Measurements from ENCODE around the gene AKAP8. TPM values are rescaled to one million over a fixed set of nuclear protein-coding genes. Genes with fewer than 3 reads are reported as not detected.
A peak's percentile ranks its signal among the peaks of the same experiment; 100 is the strongest.
"Not testable (repeated sequence)": the region's sequence is repeated elsewhere in the genome, so short reads cannot be mapped to it uniquely, and the experiment has no call there.

AKAP8 gene
- total RNA-seq, 3 donors from 2014 or later, result 83.0 to 88.8 (median 88.0) TPM

GRCh38 chr19:15373644-15374043 lies 5.9 kb downstream of the AKAP8 start:
- DNase-seq, result no peak
- ATAC-seq, result no peak
- Mint-ChIP-seq H3K9me3 (no peaks in the 10 kb centered on the region), H3K4me1 (ENCODE audit: low read depth) (peaks cover 32% of the 10 kb centered on the region), H3K4me3 (no peak overlapping the region), H3K36me3 (ENCODE audit: insufficient read depth) (peaks cover 19% of the 10 kb centered on the region), H3K27me3 (ENCODE audit: low read depth) (no peaks in the 10 kb centered on the region)

- Mint-ChIP-seq H3K36me3 (ENCODE audit: insufficient read depth) (peaks cover 21% of the 10 kb centered on the region), H3K4me1 (ENCODE audit: low read depth) (peaks cover 26% of the 10 kb centered on the region), H3K4me3 (no peak overlapping the region), H3K27me3 (ENCODE audit: low read depth) (no peaks in the 10 kb centered on the region), H3K9me3 (no peaks in the 10 kb centered on the region)
- DNase-seq, result no peak
- ATAC-seq, result no peak
These were observed 6.7 kb downstream of the AKAP8 start for GRCh38 chr19:15372891-15373301.

DNA sequence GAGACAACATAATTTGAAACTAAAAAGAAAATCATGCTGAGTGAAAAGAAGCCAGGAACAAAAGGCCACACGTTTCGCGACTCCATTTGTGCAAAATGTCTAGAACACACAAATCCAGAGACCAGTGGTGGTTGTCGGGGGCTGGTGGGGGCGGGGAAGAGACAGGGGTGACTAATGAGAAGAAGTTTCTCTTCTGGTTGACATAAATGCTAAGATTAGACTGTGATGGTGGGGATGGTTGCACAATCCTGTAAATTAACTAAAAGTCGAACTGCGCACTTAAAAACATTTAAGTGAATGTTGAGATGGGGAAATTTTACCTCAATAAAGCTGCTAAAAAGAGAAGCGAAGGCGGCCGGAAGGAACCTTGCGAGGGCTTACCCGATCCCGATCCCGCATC lies 7.1 kb downstream of the AKAP8 start:
- DNase-seq (no peak), ATAC-seq (peak in 1 of 2 donors; percentile 22)
- Mint-ChIP-seq H3K9me3 (no peaks in the 10 kb centered on the region), H3K4me1 (ENCODE audit: low read depth) (peaks cover 22% of the 10 kb centered on the region), H3K4me3 (no peak overlapping the region), H3K27me3 (ENCODE audit: low read depth) (no peaks in the 10 kb centered on the region), H3K36me3 (ENCODE audit: insufficient read depth) (peaks cover 23% of the 10 kb centered on the region)

- DNase-seq (no peak), ATAC-seq (no peak)
- H3K9me3 Mint-ChIP-seq, result no peaks in the 10 kb centered on the region
- no peaks in the 10 kb centered on the region for H3K27me3 Mint-ChIP-seq (ENCODE audit: low read depth)
- no peak overlapping the region for H3K4me3 Mint-ChIP-seq
- peaks cover 16% of the 10 kb centered on the region for H3K4me1 Mint-ChIP-seq (ENCODE audit: low read depth)
- H3K36me3 Mint-ChIP-seq (ENCODE audit: insufficient read depth), result peaks cover 23% of the 10 kb centered on the region
These were observed 7.7 kb downstream of the AKAP8 start for GRCh38 chr19:15371786-15372380.

- peaks cover 23% of the 10 kb centered on the region for H3K36me3 Mint-ChIP-seq (ENCODE audit: insufficient read depth)
- H3K4me3 Mint-ChIP-seq, result no peak overlapping the region
- H3K9me3 Mint-ChIP-seq, result no peaks in the 10 kb centered on the region
- H3K27me3 Mint-ChIP-seq (ENCODE audit: low read depth), result no peaks in the 10 kb centered on the region
- no peak for ATAC-seq
- DNase-seq, result no peak
- H3K4me1 Mint-ChIP-seq (ENCODE audit: low read depth), result peaks cover 12% of the 10 kb centered on the region
These were observed 8.5 kb downstream of the AKAP8 start for GRCh38 chr19:15371119-15371518.

DNA sequence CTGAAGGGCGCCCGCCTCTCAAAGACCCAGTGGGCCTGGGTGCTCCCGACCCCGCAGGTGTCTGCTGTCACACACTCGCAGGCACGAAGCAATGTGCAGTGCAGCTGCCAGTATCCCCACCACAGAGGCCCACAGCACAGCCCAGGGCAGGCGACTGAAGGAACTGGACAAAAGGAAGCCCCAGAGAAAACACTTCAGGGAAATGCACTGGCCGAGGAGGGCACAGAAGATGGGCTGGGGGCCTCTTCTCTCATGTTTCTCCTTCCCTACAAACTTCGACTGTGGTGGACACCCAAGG lies 10.0 kb downstream of the AKAP8 start:
- Mint-ChIP-seq H3K36me3 (ENCODE audit: insufficient read depth) (peaks cover 23% of the 10 kb centered on the region), H3K4me1 (ENCODE audit: low read depth) (peaks cover 3% of the 10 kb centered on the region), H3K27me3 (ENCODE audit: low read depth) (no peaks in the 10 kb centered on the region), H3K9me3 (no peaks in the 10 kb centered on the region), H3K4me3 (no peak overlapping the region)
- ATAC-seq (no peak), DNase-seq (no peak)

GRCh38 chr19:15368798-15369593 lies 10.6 kb downstream of the AKAP8 start:
- no peak for ATAC-seq
- H3K36me3 Mint-ChIP-seq (ENCODE audit: insufficient read depth), result peaks cover 23% of the 10 kb centered on the region
- H3K4me1 Mint-ChIP-seq (ENCODE audit: low read depth), result peaks cover 3% of the 10 kb centered on the region
- no peaks in the 10 kb centered on the region for H3K9me3 Mint-ChIP-seq
- no peak for DNase-seq
- no peaks in the 10 kb centered on the region for H3K27me3 Mint-ChIP-seq (ENCODE audit: low read depth)
- no peak overlapping the region for H3K4me3 Mint-ChIP-seq

GRCh38 chr19:15368051-15368632 lies 11.4 kb downstream of the AKAP8 start:
- DNase-seq, result no peak

DNA sequence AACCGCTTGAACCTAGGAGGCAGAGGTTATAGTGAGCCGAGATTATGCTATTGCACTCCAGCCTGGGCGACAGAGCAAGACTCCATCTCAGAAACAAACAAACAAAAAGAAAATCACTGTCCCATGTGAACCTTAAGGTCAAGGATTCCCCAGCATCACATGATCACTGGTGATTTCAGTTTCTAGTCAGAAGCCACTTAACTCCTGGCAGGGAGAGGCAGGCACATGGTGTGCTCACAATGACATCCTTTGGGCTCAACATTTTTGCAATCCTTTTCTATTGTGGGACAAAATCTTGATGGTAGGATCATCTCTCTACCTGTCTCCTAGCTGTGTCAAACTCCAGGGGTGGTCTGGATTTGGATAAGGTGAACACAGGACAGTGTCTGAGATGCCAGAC lies 12.1 kb downstream of the AKAP8 start:
- no peaks in the 10 kb centered on the region for H3K9me3 Mint-ChIP-seq
- ATAC-seq (no peak), DNase-seq (no peak)
- peaks cover 19% of the 10 kb centered on the region for H3K36me3 Mint-ChIP-seq (ENCODE audit: insufficient read depth)
- peaks cover under 1% of the 10 kb centered on the region for H3K4me1 Mint-ChIP-seq (ENCODE audit: low read depth)
- no peak overlapping the region for H3K4me3 Mint-ChIP-seq
- H3K27me3 Mint-ChIP-seq (ENCODE audit: low read depth), result no peaks in the 10 kb centered on the region

More at GRCh38 chr19:15368051-15368632, 11.4 kb downstream of the AKAP8 start:
- no peak overlapping the region for H3K4me3 Mint-ChIP-seq
- H3K36me3 Mint-ChIP-seq (ENCODE audit: insufficient read depth), result peaks cover 23% of the 10 kb centered on the region
- H3K4me1 Mint-ChIP-seq (ENCODE audit: low read depth), result peaks cover 3% of the 10 kb centered on the region
- no peaks in the 10 kb centered on the region for H3K9me3 Mint-ChIP-seq
- no peak for ATAC-seq
- H3K27me3 Mint-ChIP-seq (ENCODE audit: low read depth), result no peaks in the 10 kb centered on the region

DNA sequence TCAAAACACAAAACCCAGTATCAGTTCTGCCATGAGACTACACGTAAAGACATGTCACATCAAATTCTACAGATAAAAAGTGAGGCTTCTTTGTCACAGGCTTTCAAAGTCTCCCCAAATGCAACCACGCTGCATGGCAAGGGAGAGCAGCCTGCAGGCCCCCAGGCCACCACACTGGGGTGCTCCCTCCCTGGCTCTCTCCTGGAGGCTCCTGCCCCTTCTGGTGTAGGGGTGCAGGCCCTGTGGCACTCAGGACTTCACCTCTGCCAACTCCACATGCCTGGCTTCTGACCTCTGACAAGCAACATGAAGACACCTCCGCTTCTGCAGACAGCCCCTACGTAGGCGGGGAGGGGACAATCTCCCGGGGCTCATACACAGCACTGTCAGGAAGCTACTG lies 14.3 kb downstream of the AKAP8 start:
- DNase-seq, result no peak
- ATAC-seq, result no peak
- Mint-ChIP-seq H3K36me3 (ENCODE audit: insufficient read depth) (peaks cover 21% of the 10 kb centered on the region), H3K4me1 (ENCODE audit: low read depth) (no peaks in the 10 kb centered on the region), H3K27me3 (ENCODE audit: low read depth) (no peaks in the 10 kb centered on the region), H3K9me3 (no peaks in the 10 kb centered on the region), H3K4me3 (no peak overlapping the region)

DNA sequence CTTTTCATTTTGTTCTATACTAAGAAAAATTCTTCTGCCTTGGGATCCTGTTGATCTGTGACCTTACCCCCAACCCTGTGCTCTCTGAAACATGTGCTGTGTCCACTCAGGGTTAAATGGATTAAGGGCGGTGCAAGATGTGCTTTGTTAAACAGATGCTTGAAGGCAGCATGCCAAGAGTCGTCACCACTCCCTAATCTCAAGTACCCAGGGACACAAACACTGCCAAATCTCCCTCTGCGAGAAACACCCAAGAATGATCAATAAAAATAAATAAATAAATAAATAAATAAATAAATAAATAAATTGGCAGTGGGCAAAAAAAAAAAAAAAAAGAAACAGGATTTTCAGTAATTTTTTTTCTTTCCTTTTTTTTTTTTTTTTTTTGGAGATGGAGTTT lies 15.8 kb downstream of the AKAP8 start:
- H3K27me3 Mint-ChIP-seq (ENCODE audit: low read depth); H3K4me1 Mint-ChIP-seq (ENCODE audit: low read depth); H3K9me3 Mint-ChIP-seq; H3K4me3 Mint-ChIP-seq; DNase-seq; ATAC-seq: not testable (repeated sequence)
- peaks cover 26% of the 10 kb centered on the region for H3K36me3 Mint-ChIP-seq (ENCODE audit: insufficient read depth)

DNA sequence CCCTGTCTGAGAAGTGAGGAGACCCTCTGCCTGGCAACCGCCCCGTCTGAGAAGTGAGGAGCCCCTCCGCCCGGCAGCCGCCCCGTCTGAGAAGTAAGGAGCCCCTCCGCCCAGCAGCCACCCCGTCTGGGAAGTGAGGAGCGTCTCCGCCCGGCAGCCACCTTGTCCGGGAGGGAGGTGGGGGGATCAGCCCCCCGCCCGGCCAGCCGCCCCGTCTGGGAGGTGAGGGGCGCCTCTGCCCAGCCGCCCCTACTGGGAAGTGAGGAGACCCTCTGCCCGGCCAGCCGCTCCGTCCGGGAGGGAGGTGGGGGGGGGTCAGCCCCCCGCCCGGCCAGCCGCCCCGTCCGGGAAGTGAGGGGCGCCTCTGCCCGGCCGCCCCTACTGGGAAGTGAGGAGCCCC lies 16.5 kb downstream of the AKAP8 start:
- not testable (repeated sequence) for H3K4me1 Mint-ChIP-seq (ENCODE audit: low read depth); H3K4me3 Mint-ChIP-seq; DNase-seq; H3K9me3 Mint-ChIP-seq; ATAC-seq; H3K27me3 Mint-ChIP-seq (ENCODE audit: low read depth)
- peaks cover 30% of the 10 kb centered on the region for H3K36me3 Mint-ChIP-seq (ENCODE audit: insufficient read depth)

DNA sequence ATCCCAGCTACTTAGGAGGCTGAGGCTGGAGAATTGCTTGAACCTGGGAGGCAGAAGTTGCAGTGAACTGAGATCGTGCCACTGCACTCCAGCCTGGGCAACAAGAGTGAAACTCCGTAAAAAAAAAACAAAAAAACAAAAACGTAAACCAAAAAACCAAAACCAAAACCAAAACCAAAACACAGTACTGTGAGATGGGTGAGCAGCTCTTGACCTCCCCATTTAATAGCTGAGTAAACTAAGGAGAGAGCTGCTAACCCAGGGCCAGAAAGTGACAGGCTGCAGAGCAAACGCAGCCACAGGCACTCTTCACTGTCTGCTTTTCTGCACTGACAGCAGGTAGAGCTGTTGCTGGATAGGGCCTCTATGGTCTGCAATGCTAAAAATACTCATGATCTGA lies 19.6 kb downstream of the AKAP8 start:
- H3K27me3 Mint-ChIP-seq (ENCODE audit: low read depth); DNase-seq; H3K4me1 Mint-ChIP-seq (ENCODE audit: low read depth); ATAC-seq; H3K4me3 Mint-ChIP-seq; H3K9me3 Mint-ChIP-seq: not testable (repeated sequence)
- peaks cover 40% of the 10 kb centered on the region for H3K36me3 Mint-ChIP-seq (ENCODE audit: insufficient read depth)

DNA sequence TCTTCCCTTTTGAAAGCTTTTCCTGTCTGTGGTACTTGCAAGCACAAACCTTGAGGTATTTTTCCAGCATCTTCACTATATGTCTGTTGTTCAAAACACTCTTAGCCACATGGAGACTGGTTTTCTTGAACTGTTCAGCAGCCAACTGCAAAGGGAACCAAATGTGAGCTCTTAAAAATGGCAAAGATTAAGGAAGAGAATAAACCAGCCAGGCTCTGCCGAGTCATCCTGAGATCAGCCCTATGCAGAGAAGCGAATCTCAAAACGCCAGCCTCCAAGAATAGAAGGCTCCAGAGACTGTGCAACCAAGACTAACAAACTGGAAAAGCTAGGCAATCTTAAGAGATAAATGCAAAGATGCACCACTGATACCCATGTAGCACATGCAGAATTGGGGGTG lies 20.7 kb downstream of the AKAP8 start:
- Mint-ChIP-seq H3K4me3 (no peak overlapping the region), H3K27me3 (ENCODE audit: low read depth) (no peaks in the 10 kb centered on the region), H3K36me3 (ENCODE audit: insufficient read depth) (peaks cover 50% of the 10 kb centered on the region), H3K9me3 (no peaks in the 10 kb centered on the region), H3K4me1 (ENCODE audit: low read depth) (no peaks in the 10 kb centered on the region)
- ATAC-seq (no peak), DNase-seq (no peak)

DNA sequence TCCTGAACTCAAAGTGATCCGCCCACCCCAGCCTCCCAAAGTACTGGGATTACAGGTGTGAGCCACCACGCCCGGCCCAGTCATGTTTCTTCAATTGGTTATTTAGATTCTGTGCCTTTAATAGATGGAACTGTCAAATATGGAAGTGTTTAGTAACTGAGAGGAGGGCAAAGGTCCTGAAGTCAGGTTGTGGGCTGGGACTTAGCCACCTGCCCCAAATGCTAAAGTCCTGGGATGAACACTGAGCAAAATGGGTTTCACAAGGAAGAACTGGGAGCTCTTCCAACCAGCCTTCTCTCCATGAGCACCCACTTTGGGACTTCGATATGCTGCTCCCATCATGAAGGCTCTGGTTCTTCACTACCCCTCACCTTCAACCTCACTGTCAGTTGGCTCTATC lies 21.7 kb downstream of the AKAP8 start:
- H3K9me3 Mint-ChIP-seq, result no peaks in the 10 kb centered on the region
- H3K27me3 Mint-ChIP-seq (ENCODE audit: low read depth), result no peaks in the 10 kb centered on the region
- no peaks in the 10 kb centered on the region for H3K4me1 Mint-ChIP-seq (ENCODE audit: low read depth)
- H3K36me3 Mint-ChIP-seq (ENCODE audit: insufficient read depth), result peaks cover 48% of the 10 kb centered on the region
- no peak overlapping the region for H3K4me3 Mint-ChIP-seq
- no peak for DNase-seq
- no peak for ATAC-seq

All from activated T-cell treated with anti-CD3 and anti-CD28 coated beads, Interleukin-2, amount 50 U/mL, for 4 hours (primary cell).